ENCODE data around the gene OR2J2. TPM values are rescaled to one million over a fixed set of nuclear protein-coding genes. Genes with fewer than 3 reads are reported as not detected.
"Not testable (repeated sequence)": the region's sequence is repeated elsewhere in the genome, so short reads cannot be mapped to it uniquely, and the experiment has no call there.

OR2J2 gene
- total and polyA plus RNA-seq, 2 donors (not counting 3 experiments of a cell fraction or from before 2014, with no cell fraction given) = not detected

DNA sequence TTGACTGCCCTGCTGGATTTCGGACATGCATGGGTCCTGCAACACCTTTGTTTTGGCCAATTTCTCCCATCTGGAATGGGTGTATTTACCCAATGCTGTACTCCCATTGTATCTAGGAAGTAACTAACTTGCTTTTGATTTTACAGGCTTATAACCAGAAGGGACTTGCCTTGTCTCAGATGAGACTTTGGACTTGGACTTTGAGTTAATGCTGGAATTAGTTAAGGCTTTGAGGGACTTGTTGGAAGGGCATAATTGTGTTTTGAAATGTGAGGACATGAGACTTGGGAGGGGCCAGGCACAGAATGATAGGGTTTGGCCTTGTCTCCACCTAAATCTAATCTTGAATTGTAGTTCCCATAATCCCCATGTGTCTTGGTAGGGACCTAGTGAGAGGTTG is 47.3 kb downstream of the OR2J2 start:
- H3K4me3 ChIP-seq (replicated peaks in 1 of 3; ENCODE audit: insufficient read depth in 1 of 3, low read depth in 1 of 3, low read length in 3 of 3); H4K20me1 ChIP-seq (replicated peaks; ENCODE audit: control insufficient read depth, extremely low read depth, insufficient read depth, low read length); dilution Hi-C loops (cut with MboI; ENCODE audit: extremely low pct_ligation_motif_present, low sequenced_read_pairs); FAIRE-seq; POLR2A ChIA-PET; intact Hi-C loops (cut with micrococcal nuclease); H3K4me2 ChIP-seq (ENCODE audit: insufficient read depth, low read length); H3K79me2 ChIP-seq (ENCODE audit: control insufficient read depth, insufficient read depth, low read length); H3K9me1 ChIP-seq (replicated peaks; ENCODE audit: control insufficient read depth, extremely low read depth, insufficient read depth, low read length); H3K27me3 ChIP-seq (ENCODE audit: control insufficient read depth in 2 of 2, insufficient read depth in 2 of 2, low read length in 2 of 2); H3K9me3 ChIP-seq (replicated peaks; ENCODE audit: control insufficient read depth, insufficient read depth, low read length); DNase-seq (ENCODE audit: low read depth, low spot score); H2AFZ ChIP-seq (ENCODE audit: low read depth, low read length); H3K36me3 ChIP-seq (ENCODE audit: control insufficient read depth in 2 of 2, extremely low read depth in 1 of 2, insufficient read depth in 2 of 2, low read length in 2 of 2); H3K4me1 ChIP-seq (ENCODE audit: control insufficient read depth, extremely low read depth, insufficient read depth, low read length); BruUV-seq (replicated peaks); CTCF ChIA-PET; H3K9ac ChIP-seq (replicated peaks; ENCODE audit: extremely low read depth, insufficient read depth, low read length); H3K27ac ChIP-seq (ENCODE audit: insufficient read depth, low read depth, low read length): not testable (repeated sequence)

Other genes with a start within 250 kb of the OR2J2 start
- gene TRIM27, start 246.9 kb upstream of the OR2J2 start, total RNA-seq = 67.5 and 69.2 TPM in 2 replicates
- 67.1 and 71.9 TPM in 2 replicates for gene TRIM27, start 246.9 kb upstream of the OR2J2 start, polyA plus RNA-seq
- 0.35 and 0.55 TPM in 2 replicates for gene ZNF311, start 165.6 kb upstream of the OR2J2 start, total RNA-seq
- gene ZNF311, start 165.6 kb upstream of the OR2J2 start, polyA plus RNA-seq = 0.26 and 0.33 TPM in 2 replicates
- not detected in 2 replicates for gene OR2W1, start 125.7 kb upstream of the OR2J2 start, total RNA-seq
- not detected in 2 replicates for gene OR2W1, start 125.7 kb upstream of the OR2J2 start, polyA plus RNA-seq
- gene OR2B3, start 83.6 kb upstream of the OR2J2 start, total RNA-seq = not detected in 2 replicates
- not detected in 2 replicates for gene OR2B3, start 83.6 kb upstream of the OR2J2 start, polyA plus RNA-seq
- not detected in 2 replicates for gene OR2J1, start 71.4 kb upstream of the OR2J2 start, total RNA-seq
- not detected in 2 replicates for gene OR2J1, start 71.4 kb upstream of the OR2J2 start, polyA plus RNA-seq
- not detected in 2 replicates for gene OR2J3, start 62.8 kb upstream of the OR2J2 start, total RNA-seq
- not detected in 2 replicates for gene OR2J3, start 62.8 kb upstream of the OR2J2 start, polyA plus RNA-seq
- not detected in 2 replicates for gene OR14J1, start 130.8 kb downstream of the OR2J2 start, total RNA-seq
- gene OR14J1, start 130.8 kb downstream of the OR2J2 start, polyA plus RNA-seq = not detected in 2 replicates
- not detected in 2 replicates for gene OR5V1, start 198.0 kb downstream of the OR2J2 start, total RNA-seq
- gene OR5V1, start 198.0 kb downstream of the OR2J2 start, polyA plus RNA-seq = not detected in 2 replicates
- not detected in 2 replicates for gene OR12D3, start 204.4 kb downstream of the OR2J2 start, total RNA-seq
- not detected in 2 replicates for gene OR12D3, start 204.4 kb downstream of the OR2J2 start, polyA plus RNA-seq
- not detected in 2 replicates for gene OR12D2, start 224.7 kb downstream of the OR2J2 start, total RNA-seq
- gene OR12D2, start 224.7 kb downstream of the OR2J2 start, polyA plus RNA-seq = not detected in 2 replicates
- gene OR12D1, start 244.0 kb downstream of the OR2J2 start, total RNA-seq = not detected in 2 replicates
- gene OR12D1, start 244.0 kb downstream of the OR2J2 start, polyA plus RNA-seq = not detected in 2 replicates